ENCODE results near the gene SYNM.

- TF ChIP-seq CTCF (conservative IDR thresholded peaks at IDR 0.05; ENCODE audit: low read depth in 2 of 2) (no peak), EZH2 (IDR thresholded peaks at IDR 0.05; ENCODE audit: low read depth, unreplicated experiment) (no peak), EZH2phosphoT487 (IDR thresholded peaks at IDR 0.05; ENCODE audit: unreplicated experiment) (no peak), REST (IDR thresholded peaks at IDR 0.05; ENCODE audit: unreplicated experiment) (no peak), ZNF114 (CRISPR knock-in tag; IDR thresholded peaks at IDR 0.05) (no peak), NANOG (IDR thresholded peaks at IDR 0.05; ENCODE audit: borderline replicate concordance) (no peak), POLR2AphosphoS5 (IDR thresholded peaks at IDR 0.05; ENCODE audit: low read depth) (no peak), JUNB (IDR thresholded peaks at IDR 0.05; ENCODE audit: unreplicated experiment) (no peak), CREB1 (CRISPR knock-in tag; IDR thresholded peaks at IDR 0.05; ENCODE audit: low read depth) (no peak), STAT1 (IDR thresholded peaks at IDR 0.05; ENCODE audit: unreplicated experiment) (no peak), ZNF331 (CRISPR knock-in tag; IDR thresholded peaks at IDR 0.05; ENCODE audit: low read depth) (no peak)
These were observed 29.5 kb downstream of the SYNM start for GRCh38 chr15:99134317-99134821.
